RWPE1 (cell line): ENCODE results near the gene FLYWCH1.
"Not testable (repeated sequence)": the region's sequence is repeated elsewhere in the genome, so short reads cannot be mapped to it uniquely, and the experiment has no call there.

Experiments used
- CTCF ChIA-PET: fragments of 350-600 bp; sonication (Branson Sonifier 250); formaldehyde crosslinking; extraction: SDS; loops from one replicate; lab custom pipeline; 2021; lab: Yijun Ruan, JAX
- POLR2A ChIA-PET: fragments of 400-600 bp; formaldehyde crosslinking; extraction: SDS; loops from one replicate; lab custom pipeline; 2020; ENCODE audit warnings: antibody characterized with exemption; ENCODE audit not compliant: low non-redundant PET; lab: Yijun Ruan, JAX
- DNase-seq: peaks from one replicate; pipeline ENCODE4 v3.0.0; 2012; ENCODE audit warnings: low spot score
- H3K27ac ChIP-seq: fragments of 450-650 bp; 2 replicates; pipeline ENCODE4 v1.5.1; 2017
- CTCF ChIP-seq: fragments of 450-650 bp; conservative IDR thresholded peaks from 2 replicates; pipeline ENCODE4 v1.5.1; 2017; ENCODE audit warnings: low read depth, mild to moderate bottlenecking

The FLYWCH1 gene

GRCh38 chr16:2942045-2942444 lies 30.3 kb downstream of the FLYWCH1 start:
- no peak for TF ChIP-seq CTCF
- POLR2A ChIA-PET, result no interaction called here
- H3K27ac ChIP-seq, result no peak overlapping the region
- CTCF ChIA-PET, result interaction anchor here (0.8 to 3.2 kb wide), 2 partner anchors 10 to 15 kb away, joined by 4 to 13 read pairs; no protein-coding TSS in a partner anchor
- DNase-seq, result no peak

GRCh38 chr16:2943716-2944115 lies 32.0 kb downstream of the FLYWCH1 start:
- H3K27ac ChIP-seq, DNase-seq, POLR2A ChIA-PET: not testable (repeated sequence)
- CTCF ChIA-PET, result interaction anchor here (0.6 to 3.2 kb wide), 2 partner anchors 17 to 68 kb away, joined by 4 to 13 read pairs; no protein-coding TSS in a partner anchor

- no peak for TF ChIP-seq CTCF
- POLR2A ChIA-PET, result no interaction called here
Observed at GRCh38 chr16:2946649-2947048, 34.9 kb downstream of the FLYWCH1 start.

GRCh38 chr16:2948807-2949704 lies 37.3 kb downstream of the FLYWCH1 start:
- CTCF ChIA-PET, result interaction anchor here (0.9 to 3.2 kb wide), 2 partner anchors 22 to 35 kb away, joined by 3 to 11 read pairs; no protein-coding TSS in a partner anchor
- POLR2A ChIA-PET, result no interaction called here
- TF ChIP-seq CTCF, result no peak
- no peak overlapping the region; the same call in 1 of the 2 replicates for H3K27ac ChIP-seq
- no peak for DNase-seq

More at GRCh38 chr16:2946649-2947048, 34.9 kb downstream of the FLYWCH1 start:
- no peak for DNase-seq
- CTCF ChIA-PET, result interaction anchor here (0.5 kb wide), 1 partner anchor 8 kb away, joined by 4 read pairs; no protein-coding TSS in a partner anchor
- no peak overlapping the region for H3K27ac ChIP-seq

- TF ChIP-seq CTCF, result no peak
- ChIA-PET CTCF (interaction anchor here (3.2 kb wide), 1 partner anchor 23 kb away, joined by 11 read pairs; no protein-coding TSS in a partner anchor), POLR2A (no interaction called here)
- H3K27ac ChIP-seq, result no peak overlapping the region
- no peak for DNase-seq
Observed at GRCh38 chr16:2949705-2950352, 38.1 kb downstream of the FLYWCH1 start.

- CTCF ChIA-PET, result interaction anchor here (3.2 kb wide), 1 partner anchor 23 kb away, joined by 11 read pairs; no protein-coding TSS in a partner anchor
- no peak for DNase-seq
- POLR2A ChIA-PET, result no interaction called here
- TF ChIP-seq CTCF, result no peak
- H3K27ac ChIP-seq, result no peak overlapping the region
Observed at GRCh38 chr16:2950353-2950724, 38.6 kb downstream of the FLYWCH1 start.
